AG04450 (cell line): ENCODE measurements around the gene CCDC187. TPM values are rescaled to one million over a fixed set of nuclear protein-coding genes. Genes with fewer than 3 reads are reported as not detected.

ENCODE experiments used
- CTCF ChIA-PET: fragments of 300-600, 350-600 bp; formaldehyde crosslinking; extraction: SDS; loops from one replicate; lab custom pipeline; 2022; ENCODE audit warnings: antibody characterized with exemption, inconsistent platforms; lab: Charles Lee
- POLR2A ChIA-PET: fragments of 350-600 bp; formaldehyde crosslinking; extraction: SDS; loops from one replicate; lab custom pipeline; 2021; ENCODE audit warnings: antibody characterized with exemption, inconsistent platforms; lab: Yijun Ruan, JAX
- DNase-seq: peaks from one replicate; pipeline ENCODE4 v3.0.0-alpha.2; 2011; ENCODE audit warnings: low read depth, low spot score
- H3K27ac ChIP-seq: one replicate; pipeline ENCODE4 v1.5.1; 2012; ENCODE audit warnings: low read depth, low read length, control low read depth
- H3K27me3 ChIP-seq: one replicate; pipeline ENCODE4 v1.6.0; 2012; ENCODE audit warnings: low read length; ENCODE audit not compliant: control insufficient read depth, insufficient read depth
- H3K4me3 ChIP-seq: 2 replicates; pipeline ENCODE4 v1.5.1; 2011; ENCODE audit warnings: mild to moderate bottlenecking, low read depth, low read length, control low read depth
- H3K9me3 ChIP-seq: 2 replicates; pipeline ENCODE4 v1.5.1; 2012; ENCODE audit warnings: low read length; ENCODE audit not compliant: control insufficient read depth, insufficient read depth
- polyA plus RNA-seq: library from polyadenylated mRNA; depleted of rRNA; stranded (reverse); fragments of >200 nt; gene quantifications from 2 replicates; pipeline ENCODE4 v1.2.3, GENCODE V29; 2011
- TF ChIP-seq, protein P1 (sequence below): IDR thresholded peaks from 2 replicates; pipeline ENCODE4 v1.5.1; 2011; ENCODE audit warnings: low read depth, low read length, control low read depth, inconsistent platforms

CCDC187 gene
- polyA plus RNA-seq, 1 experiment = not detected

GRCh38 chr9:136304981-136305380, 1.1 kb upstream of the CCDC187 start:
- ChIA-PET CTCF (interaction anchor here (1.1 kb wide), 1 partner anchor 21 kb away, joined by 3 read pairs; no protein-coding TSS in a partner anchor), POLR2A (no interaction called here)
- Histone ChIP-seq H3K9me3 (peaks cover 10% of the 10 kb centered on the region; the same call in 1 of the 2 replicates), H3K27me3 (peaks cover 22% of the 10 kb centered on the region), H3K4me3 (no peak overlapping the region), H3K27ac (no peak overlapping the region)
- no peak for DNase-seq
- TF ChIP-seq, protein P1, sequence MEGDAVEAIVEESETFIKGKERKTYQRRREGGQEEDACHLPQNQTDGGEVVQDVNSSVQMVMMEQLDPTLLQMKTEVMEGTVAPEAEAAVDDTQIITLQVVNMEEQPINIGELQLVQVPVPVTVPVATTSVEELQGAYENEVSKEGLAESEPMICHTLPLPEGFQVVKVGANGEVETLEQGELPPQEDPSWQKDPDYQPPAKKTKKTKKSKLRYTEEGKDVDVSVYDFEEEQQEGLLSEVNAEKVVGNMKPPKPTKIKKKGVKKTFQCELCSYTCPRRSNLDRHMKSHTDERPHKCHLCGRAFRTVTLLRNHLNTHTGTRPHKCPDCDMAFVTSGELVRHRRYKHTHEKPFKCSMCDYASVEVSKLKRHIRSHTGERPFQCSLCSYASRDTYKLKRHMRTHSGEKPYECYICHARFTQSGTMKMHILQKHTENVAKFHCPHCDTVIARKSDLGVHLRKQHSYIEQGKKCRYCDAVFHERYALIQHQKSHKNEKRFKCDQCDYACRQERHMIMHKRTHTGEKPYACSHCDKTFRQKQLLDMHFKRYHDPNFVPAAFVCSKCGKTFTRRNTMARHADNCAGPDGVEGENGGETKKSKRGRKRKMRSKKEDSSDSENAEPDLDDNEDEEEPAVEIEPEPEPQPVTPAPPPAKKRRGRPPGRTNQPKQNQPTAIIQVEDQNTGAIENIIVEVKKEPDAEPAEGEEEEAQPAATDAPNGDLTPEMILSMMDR = no peak

DNA sequence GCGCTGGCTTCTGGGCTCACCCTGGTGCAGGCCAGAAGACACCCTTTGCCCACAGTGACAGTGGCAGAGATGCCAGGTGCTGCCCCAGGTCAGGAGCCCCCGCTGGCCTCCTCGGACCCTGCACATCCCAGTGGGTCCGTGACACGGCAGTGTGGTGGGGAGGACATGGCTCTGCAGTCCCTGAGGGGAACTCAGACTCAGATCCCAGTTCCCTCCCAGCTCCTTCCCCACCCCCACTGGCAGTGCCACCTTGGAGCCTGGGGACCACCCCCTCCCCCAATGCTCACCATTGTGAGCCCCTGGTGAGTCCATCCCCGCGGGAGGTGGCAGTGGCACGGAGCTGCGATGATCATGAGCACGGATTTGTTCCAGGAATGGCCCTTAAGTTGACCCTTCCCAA, 562 bp upstream of the CCDC187 start:
- ChIA-PET POLR2A (no interaction called here), CTCF (no interaction called here)
- DNase-seq = no peak
- H3K27me3 ChIP-seq = peaks cover 22% of the 10 kb centered on the region
- no peak overlapping the region for H3K4me3 ChIP-seq
- H3K9me3 ChIP-seq = peaks cover 9% of the 10 kb centered on the region; the same call in 1 of the 2 replicates
- no peak overlapping the region for H3K27ac ChIP-seq
- TF ChIP-seq, protein P1 = no peak

GRCh38 chr9:136303066-136303824, 649 bp downstream of the CCDC187 start:
- ChIA-PET CTCF (no interaction called here), POLR2A (no interaction called here)
- Histone ChIP-seq H3K27me3 (peaks cover 30% of the 10 kb centered on the region), H3K27ac (no peak overlapping the region), H3K4me3 (no peak overlapping the region), H3K9me3 (no peaks in the 10 kb centered on the region; the same call in 1 of the 2 replicates)
- TF ChIP-seq, protein P1 = no peak
- DNase-seq = no peak

GRCh38 chr9:136302527-136302926, 1.4 kb downstream of the CCDC187 start:
- ChIA-PET POLR2A (no interaction called here), CTCF (no interaction called here)
- peaks cover 31% of the 10 kb centered on the region for H3K27me3 ChIP-seq
- H3K27ac ChIP-seq = no peak overlapping the region
- no peak overlapping the region for H3K4me3 ChIP-seq
- TF ChIP-seq, protein P1 = no peak
- H3K9me3 ChIP-seq = no peaks in the 10 kb centered on the region; the same call in 1 of the 2 replicates
- DNase-seq = no peak

- Histone ChIP-seq H3K27ac (no peak overlapping the region), H3K9me3 (no peaks in the 10 kb centered on the region; the same call in 1 of the 2 replicates), H3K4me3 (no peak overlapping the region), H3K27me3 (peaks cover 42% of the 10 kb centered on the region)
- TF ChIP-seq, protein P1 = no peak
- DNase-seq = no peak
- CTCF ChIA-PET = interaction anchor here (0.7 kb wide), 1 partner anchor 44 kb away, joined by 7 read pairs; no protein-coding TSS in a partner anchor
- POLR2A ChIA-PET = interaction anchor here (0.7 kb wide), 1 partner anchor 23 kb away, joined by 4 read pairs; no protein-coding TSS in a partner anchor
Measured at GRCh38 chr9:136300866-136301265, 3.0 kb downstream of the CCDC187 start.
